Endothelial cell of hepatic sinusoid (primary cell): ENCODE measurements around the gene EVX1.

Source experiments
- in situ Hi-C: cut with HindIII; loops from 2 replicates; pipeline ENCODE4 v1.10.0; 2017; ENCODE audit warnings: low sequenced_read_pairs

EVX1 gene

DNA sequence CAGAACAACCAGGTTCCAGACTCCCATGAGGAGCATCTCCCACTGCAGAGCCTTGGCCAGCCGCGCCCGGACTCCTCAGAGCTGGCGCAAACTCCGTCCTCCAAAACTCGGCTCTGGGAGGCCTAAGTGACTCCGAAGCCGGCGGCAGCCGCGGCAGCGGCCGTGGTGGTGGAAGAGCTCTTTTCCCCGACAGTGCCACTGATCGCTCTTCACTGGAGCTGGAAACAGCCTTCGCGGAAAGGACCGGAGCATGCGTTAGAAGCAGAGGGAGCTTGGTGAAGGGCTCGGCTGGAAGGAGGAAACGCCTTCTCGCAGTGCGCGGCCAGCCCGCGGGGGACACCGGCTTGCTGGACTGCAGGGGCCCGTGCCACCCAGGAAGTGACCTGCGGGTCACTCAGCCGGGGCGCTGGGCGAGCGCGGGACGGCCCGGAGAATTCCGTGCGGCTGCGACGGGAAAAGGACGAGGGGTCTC lies 37.7 kb upstream of the EVX1 start:
- in situ Hi-C loops = loop anchor here (10.0 to 25.0 kb wide), 2 partner anchors 580 to 707 kb away; no protein-coding TSS in a partner anchor

DNA sequence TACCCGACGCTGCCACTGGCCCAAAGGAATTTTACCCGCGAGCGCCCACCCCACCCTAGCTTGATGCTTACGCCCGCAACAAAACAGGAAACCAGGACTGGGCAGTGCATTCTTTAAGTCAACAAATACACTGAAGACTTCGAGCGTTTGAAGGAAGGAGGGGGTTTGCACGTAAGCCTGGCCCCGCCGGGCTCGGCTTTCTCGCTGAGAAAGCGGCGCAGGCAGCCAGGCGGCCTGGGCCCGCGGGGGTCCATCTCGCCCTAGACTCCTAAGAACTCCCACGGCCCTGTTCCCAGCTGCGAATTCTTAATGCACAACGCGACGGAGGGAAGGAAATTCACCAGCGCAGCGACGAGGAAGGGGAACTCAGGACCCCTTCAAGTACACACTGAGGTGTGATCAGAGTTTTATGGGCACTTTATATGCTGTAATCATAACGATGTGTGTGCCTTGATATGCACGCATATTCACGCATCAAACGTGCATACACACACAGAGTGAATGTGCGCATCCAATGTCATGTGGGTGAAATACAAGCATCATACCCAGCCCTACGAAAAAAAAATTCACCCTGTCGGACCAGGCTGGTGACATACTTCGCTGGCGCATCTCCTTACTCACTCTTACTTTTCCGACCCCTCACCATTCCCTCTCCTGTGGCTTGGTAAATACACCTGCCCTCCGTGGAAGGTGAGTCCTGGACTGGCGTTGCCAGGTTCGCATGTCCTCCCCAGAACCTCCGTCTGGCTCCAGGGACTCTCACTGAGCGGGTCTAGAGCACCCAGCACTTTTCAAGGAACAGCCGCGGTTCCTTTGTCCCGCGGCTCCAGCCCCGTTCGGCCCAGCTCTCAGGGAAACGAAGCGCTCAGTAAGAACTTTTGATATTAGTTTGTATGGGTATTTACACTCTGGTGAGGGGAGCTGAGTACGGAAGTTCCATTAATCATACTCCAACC lies 37.0 kb upstream of the EVX1 start:
- in situ Hi-C loops = loop anchor here (10.0 to 25.0 kb wide), 2 partner anchors 579 to 707 kb away; no protein-coding TSS in a partner anchor

GRCh38 chr7:27207348-27207985 lies 35.1 kb upstream of the EVX1 start:
- in situ Hi-C loops = loop anchor here (10.0 to 25.0 kb wide), 2 partner anchors 577 to 705 kb away; no protein-coding TSS in a partner anchor

GRCh38 chr7:27208998-27209397 lies 33.6 kb upstream of the EVX1 start:
- in situ Hi-C loops = loop anchor here (10.0 to 25.0 kb wide), 2 partner anchors 576 to 703 kb away; no protein-coding TSS in a partner anchor

DNA sequence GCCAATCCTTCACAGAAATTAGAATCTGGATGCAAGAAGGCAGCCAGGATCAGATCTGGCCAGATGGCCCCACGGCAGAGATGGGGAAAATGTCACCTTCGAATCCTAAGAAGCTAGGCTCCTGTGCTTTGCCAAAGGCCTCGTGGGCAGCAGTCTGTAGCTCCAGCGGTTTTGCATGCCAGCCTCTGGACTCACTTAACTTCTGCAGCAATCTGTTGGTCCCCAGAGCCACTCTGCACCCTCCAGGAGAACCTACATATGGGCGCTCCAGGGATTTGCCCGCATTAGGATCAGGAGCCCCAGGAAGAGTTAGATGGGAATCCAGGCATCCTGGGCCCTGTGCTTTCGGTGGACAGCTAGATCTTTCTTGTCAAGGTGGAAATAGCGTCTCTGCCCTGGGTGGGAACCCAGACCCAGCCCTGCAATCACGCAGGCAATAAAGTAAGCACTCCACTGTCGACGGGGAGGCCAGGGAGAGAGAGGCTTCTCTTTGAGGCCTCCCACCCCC lies 32.6 kb upstream of the EVX1 start:
- in situ Hi-C loops = loop anchor here (10.0 to 25.0 kb wide), 2 partner anchors 575 to 702 kb away; no protein-coding TSS in a partner anchor

- in situ Hi-C loops = loop anchor here (25.0 kb wide), 1 partner anchor 702 kb away; no protein-coding TSS in a partner anchor
Measured at GRCh38 chr7:27210441-27211083, 32.0 kb upstream of the EVX1 start.

- in situ Hi-C loops = loop anchor here (25.0 kb wide), 1 partner anchor 701 kb away; no protein-coding TSS in a partner anchor
Measured at GRCh38 chr7:27211084-27211446, 31.5 kb upstream of the EVX1 start.

GRCh38 chr7:27211764-27212204 lies 30.8 kb upstream of the EVX1 start:
- in situ Hi-C loops = loop anchor here (25.0 kb wide), 1 partner anchor 701 kb away; no protein-coding TSS in a partner anchor

GRCh38 chr7:27212497-27213432 lies 29.8 kb upstream of the EVX1 start:
- in situ Hi-C loops = loop anchor here (25.0 kb wide), 1 partner anchor 700 kb away; no protein-coding TSS in a partner anchor

DNA sequence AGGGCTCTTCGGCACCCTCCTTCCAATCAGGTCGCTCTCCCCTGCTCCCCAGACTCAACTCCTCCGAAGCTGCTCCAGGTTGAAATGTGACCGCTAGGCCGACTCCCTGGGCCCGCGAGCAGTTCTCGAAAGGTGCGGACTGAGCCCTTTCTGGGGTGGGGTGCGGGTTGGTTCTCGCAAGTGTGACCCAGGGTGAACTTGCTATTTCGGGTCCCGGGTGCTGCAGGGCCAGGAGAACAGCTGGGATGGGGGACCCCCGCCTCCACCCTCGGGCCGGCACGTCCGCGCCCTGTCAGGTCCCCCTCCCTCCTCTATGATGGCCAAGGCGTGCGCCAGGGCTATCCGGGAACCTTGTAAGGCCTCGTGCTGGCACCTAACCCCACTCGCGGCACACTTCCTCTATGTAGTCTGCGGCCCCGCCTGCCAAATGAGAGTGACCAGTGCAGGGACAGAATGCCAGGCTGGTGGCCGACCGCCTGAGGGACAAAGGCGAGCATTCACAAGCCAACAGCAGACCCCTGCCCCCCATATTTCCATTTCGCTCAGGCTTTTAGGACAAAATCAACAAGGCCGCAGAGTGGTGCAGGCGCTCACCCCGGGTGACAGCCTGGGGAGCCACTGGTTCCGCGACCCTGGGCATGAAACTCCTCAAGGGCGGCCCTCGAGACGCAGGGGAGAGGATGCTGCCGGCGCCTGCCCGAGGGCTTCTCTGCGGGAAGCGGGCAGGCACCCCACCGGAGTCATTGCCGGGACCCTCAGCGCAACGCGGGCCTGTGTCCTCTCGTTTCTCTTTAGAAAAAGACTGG lies 29.0 kb upstream of the EVX1 start:
- in situ Hi-C loops = loop anchor here (25.0 kb wide), 1 partner anchor 699 kb away; no protein-coding TSS in a partner anchor

DNA sequence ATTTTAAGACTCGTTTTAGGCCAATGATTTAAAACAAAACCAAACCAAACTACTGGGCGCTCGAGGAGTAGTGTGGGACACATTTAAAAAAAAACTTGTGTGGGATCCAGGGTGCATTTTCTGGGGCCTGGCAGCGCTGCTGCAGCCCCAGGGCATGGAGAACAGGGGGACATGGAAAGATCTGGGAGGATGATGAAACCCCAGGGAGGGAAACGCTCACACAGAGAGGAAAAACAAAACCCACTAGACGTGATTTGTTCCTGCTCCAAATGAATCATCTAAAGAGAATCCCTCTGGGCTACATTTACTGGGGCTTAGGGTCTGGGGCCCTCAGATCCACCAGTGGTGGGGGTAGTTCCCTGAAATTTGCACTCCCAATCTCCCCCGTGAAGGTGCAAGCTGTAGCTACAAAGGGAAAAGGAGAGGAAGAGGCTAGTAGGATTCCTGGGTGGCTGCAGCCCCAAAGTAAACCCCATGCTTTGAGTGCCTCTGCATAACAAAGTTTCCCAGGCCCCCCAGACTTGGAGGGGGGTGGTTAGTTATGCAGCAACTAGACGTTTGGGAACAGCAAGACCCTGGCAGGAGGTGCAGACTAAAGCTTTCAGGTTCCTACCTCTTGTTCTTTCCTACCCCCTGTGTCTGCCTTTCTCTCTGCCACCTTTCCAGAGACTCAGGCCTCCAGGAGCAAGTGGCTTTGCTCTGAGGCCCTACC lies 28.2 kb upstream of the EVX1 start:
- in situ Hi-C loops = loop anchor here (25.0 kb wide), 1 partner anchor 698 kb away; no protein-coding TSS in a partner anchor

- in situ Hi-C loops = loop anchor here (5.0 to 25.0 kb wide), 2 partner anchors 357 to 697 kb away; no protein-coding TSS in a partner anchor
Measured at GRCh38 chr7:27215356-27215755, 27.2 kb upstream of the EVX1 start.

DNA sequence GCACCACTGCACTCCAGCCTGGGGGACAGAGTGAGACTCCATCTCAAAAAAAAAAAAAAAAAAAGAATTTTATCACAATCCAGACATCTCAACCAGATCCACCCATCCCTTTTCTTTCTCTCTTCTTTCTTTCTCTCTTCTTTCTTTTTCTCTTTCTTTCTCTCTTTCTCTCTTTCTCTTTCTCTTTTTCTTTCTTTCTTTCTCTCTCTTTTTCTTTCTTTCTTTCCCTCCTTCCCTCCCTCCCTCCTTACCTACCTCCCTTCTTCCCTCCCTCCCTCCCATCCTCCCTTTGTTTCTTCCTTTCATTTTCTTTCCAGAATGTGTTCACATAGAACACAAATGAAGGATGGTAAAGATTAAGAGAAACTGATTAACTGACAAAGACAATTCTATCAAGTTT lies 24.7 kb upstream of the EVX1 start:
- in situ Hi-C loops = loop anchor here (5.0 to 25.0 kb wide), 2 partner anchors 354 to 694 kb away; no protein-coding TSS in a partner anchor

GRCh38 chr7:27219821-27220220 lies 22.8 kb upstream of the EVX1 start:
- in situ Hi-C loops = loop anchor here (5.0 to 25.0 kb wide), 3 partner anchors 352 to 692 kb away; partner anchors contain the start of gene TAX1BP1

DNA sequence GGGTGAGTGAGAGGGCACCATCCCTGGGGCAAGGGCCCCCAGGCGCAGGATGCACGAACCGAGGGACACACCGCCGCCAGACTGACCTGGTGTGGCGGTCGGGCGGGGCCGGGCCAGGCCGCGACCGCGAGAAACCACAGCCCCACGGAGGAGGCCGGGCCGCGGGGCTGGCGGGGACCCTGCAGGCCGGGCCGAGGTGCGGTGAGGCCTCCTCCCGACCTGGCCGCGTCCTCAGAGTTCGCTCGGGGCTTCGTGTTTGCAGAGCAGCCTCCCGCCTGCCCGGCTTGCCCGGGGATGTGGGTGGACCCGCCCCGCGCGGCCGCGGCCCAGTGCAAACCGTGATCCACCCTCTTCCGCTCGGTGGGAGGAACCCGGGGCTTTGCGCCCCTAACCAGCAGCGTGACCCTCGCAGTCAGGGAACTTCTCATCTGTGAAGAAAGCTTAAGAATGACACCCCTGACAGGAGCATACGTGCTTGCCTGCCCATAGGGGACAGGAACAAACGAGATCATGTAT lies 22.1 kb upstream of the EVX1 start:
- in situ Hi-C loops = loop anchor here (5.0 to 25.0 kb wide), 2 partner anchors 522 to 692 kb away; partner anchors contain the start of gene TAX1BP1

DNA sequence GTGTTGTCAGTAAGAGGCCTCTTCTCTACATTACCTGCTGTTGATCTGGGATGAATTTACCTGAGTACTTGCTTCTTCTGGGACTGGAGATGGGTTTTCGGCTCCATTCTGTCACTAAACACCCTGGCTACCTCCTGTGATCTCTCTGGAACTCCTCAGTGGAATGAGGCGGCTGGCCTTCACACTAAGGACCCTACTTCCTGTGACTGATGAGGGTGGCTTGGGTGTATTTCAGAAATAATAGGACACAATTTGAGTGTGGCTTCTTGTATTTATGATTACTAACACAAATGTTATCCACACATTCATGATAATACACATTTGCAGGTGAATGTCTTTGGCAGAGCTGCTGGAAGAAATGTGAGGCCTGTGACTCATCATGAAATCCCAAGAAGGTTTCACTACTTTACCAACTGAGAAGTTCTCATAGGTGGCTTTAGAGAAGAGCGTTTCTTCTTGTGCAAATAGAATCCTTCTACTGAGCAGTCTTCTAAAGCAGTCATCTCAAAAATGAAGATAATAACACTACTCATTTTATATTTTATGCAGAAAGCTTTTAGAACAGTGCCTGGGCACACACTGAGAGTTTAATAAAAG lies 21.3 kb upstream of the EVX1 start:
- in situ Hi-C loops = loop anchor here (5.0 to 25.0 kb wide), 2 partner anchors 521 to 691 kb away; partner anchors contain the start of gene TAX1BP1
